ENCODE data around the gene MAPT.

GRCh38 chr17:45915263-45915662 is 20.9 kb downstream of the MAPT start:
- TF ChIP-seq, protein P1, sequence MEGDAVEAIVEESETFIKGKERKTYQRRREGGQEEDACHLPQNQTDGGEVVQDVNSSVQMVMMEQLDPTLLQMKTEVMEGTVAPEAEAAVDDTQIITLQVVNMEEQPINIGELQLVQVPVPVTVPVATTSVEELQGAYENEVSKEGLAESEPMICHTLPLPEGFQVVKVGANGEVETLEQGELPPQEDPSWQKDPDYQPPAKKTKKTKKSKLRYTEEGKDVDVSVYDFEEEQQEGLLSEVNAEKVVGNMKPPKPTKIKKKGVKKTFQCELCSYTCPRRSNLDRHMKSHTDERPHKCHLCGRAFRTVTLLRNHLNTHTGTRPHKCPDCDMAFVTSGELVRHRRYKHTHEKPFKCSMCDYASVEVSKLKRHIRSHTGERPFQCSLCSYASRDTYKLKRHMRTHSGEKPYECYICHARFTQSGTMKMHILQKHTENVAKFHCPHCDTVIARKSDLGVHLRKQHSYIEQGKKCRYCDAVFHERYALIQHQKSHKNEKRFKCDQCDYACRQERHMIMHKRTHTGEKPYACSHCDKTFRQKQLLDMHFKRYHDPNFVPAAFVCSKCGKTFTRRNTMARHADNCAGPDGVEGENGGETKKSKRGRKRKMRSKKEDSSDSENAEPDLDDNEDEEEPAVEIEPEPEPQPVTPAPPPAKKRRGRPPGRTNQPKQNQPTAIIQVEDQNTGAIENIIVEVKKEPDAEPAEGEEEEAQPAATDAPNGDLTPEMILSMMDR (IDR thresholded peaks at IDR 0.05): no peak
- no peak for TF ChIP-seq POLR2A (IDR thresholded peaks at IDR 0.05)
